ENCODE results near the gene ZNF646. TPM values are rescaled to one million over a fixed set of nuclear protein-coding genes. Genes with fewer than 3 reads are reported as not detected.

The ZNF646 gene
- total RNA-seq, 1 donor = 18.5 TPM

GRCh38 chr16:31132303-31132979, 58.2 kb downstream of the ZNF646 start:
- H3K4me1 ChIP-seq (ENCODE audit: insufficient read depth, low read length) = peaks cover 4% of the 10 kb centered on the region

GRCh38 chr16:31133046-31133501, 58.9 kb downstream of the ZNF646 start:
- Histone ChIP-seq H3K79me2 (ENCODE audit: insufficient read depth, low read length) (no peaks in the 10 kb centered on the region), H3K4me1 (ENCODE audit: insufficient read depth, low read length) (peaks cover 4% of the 10 kb centered on the region), H3K4me2 (ENCODE audit: insufficient read depth, low read length) (no peak overlapping the region), H3K27ac (ENCODE audit: low read depth, low read length) (no peak overlapping the region), H4K20me1 (ENCODE audit: insufficient read depth, low read length) (no peaks in the 10 kb centered on the region), H3K4me3 (ENCODE audit: insufficient read depth, low read length) (no peak overlapping the region), H2AFZ (ENCODE audit: low read length) (no peak overlapping the region), H3K9me3 (ENCODE audit: low read depth, low read length) (no peaks in the 10 kb centered on the region), H3K27me3 (ENCODE audit: insufficient read depth, low read length) (peaks cover 4% of the 10 kb centered on the region), H3K36me3 (ENCODE audit: insufficient read depth, low read length) (peaks cover 5% of the 10 kb centered on the region)
- no peak for TF ChIP-seq CTCF (IDR thresholded peaks at IDR 0.05; ENCODE audit: extremely low read depth, low read depth, low read length)
- peak; percentile 69 for DNase-seq (ENCODE audit: insufficient read length, low spot score, missing footprints)

More at GRCh38 chr16:31132303-31132979, 58.2 kb downstream of the ZNF646 start:
- no peaks in the 10 kb centered on the region for H4K20me1 ChIP-seq (ENCODE audit: insufficient read depth, low read length)
- no peak overlapping the region for H3K27ac ChIP-seq (ENCODE audit: low read depth, low read length)
- no peak overlapping the region for H3K4me2 ChIP-seq (ENCODE audit: insufficient read depth, low read length)
- H3K4me3 ChIP-seq (ENCODE audit: insufficient read depth, low read length) = no peak overlapping the region
- H3K27me3 ChIP-seq (ENCODE audit: insufficient read depth, low read length) = peaks cover 4% of the 10 kb centered on the region
- no peaks in the 10 kb centered on the region for H3K9me3 ChIP-seq (ENCODE audit: low read depth, low read length)
- H3K36me3 ChIP-seq (ENCODE audit: insufficient read depth, low read length) = peaks cover 8% of the 10 kb centered on the region
- no peak for TF ChIP-seq CTCF (IDR thresholded peaks at IDR 0.05; ENCODE audit: extremely low read depth, low read depth, low read length)
- DNase-seq (ENCODE audit: insufficient read length, low spot score, missing footprints) = peak; percentile 53
- no peak overlapping the region for H2AFZ ChIP-seq (ENCODE audit: low read length)
- no peaks in the 10 kb centered on the region for H3K79me2 ChIP-seq (ENCODE audit: insufficient read depth, low read length)

Other genes with a start within 250 kb of the ZNF646 start
- gene BCL7C, start 180.3 kb upstream of the ZNF646 start, total RNA-seq = 33.3 and 36.2 TPM in 2 replicates
- gene CTF1, start 177.8 kb upstream of the ZNF646 start, total RNA-seq = 2.9 and 3.3 TPM in 2 replicates
- 12.7 and 14.5 TPM in 2 replicates for gene FBXL19, start 150.8 kb upstream of the ZNF646 start, total RNA-seq
- 63.3 and 66.0 TPM in 2 replicates for gene ORAI3, start 125.4 kb upstream of the ZNF646 start, total RNA-seq
- 2.2 and 2.9 TPM in 2 replicates for gene SETD1A, start 116.7 kb upstream of the ZNF646 start, total RNA-seq
- gene HSD3B7, start 89.2 kb upstream of the ZNF646 start, total RNA-seq = 45.6 and 47.7 TPM in 2 replicates
- 0.72 and 2.9 TPM in 2 replicates for gene STX1B, start 63.8 kb upstream of the ZNF646 start, total RNA-seq
- 26.8 and 30.6 TPM in 2 replicates for gene STX4, start 40.9 kb upstream of the ZNF646 start, total RNA-seq
- gene ZNF668, start 182 bp upstream of the ZNF646 start, total RNA-seq = 14.4 and 14.5 TPM in 2 replicates
- 2.7 and 2.9 TPM in 2 replicates for gene PRSS53, start 14.5 kb downstream of the ZNF646 start, total RNA-seq
- gene VKORC1, start 20.4 kb downstream of the ZNF646 start, total RNA-seq = 132 and 147 TPM in 2 replicates
- 25.9 and 30.0 TPM in 2 replicates for gene BCKDK, start 34.0 kb downstream of the ZNF646 start, total RNA-seq
- 31.8 and 35.1 TPM in 2 replicates for gene KAT8, start 43.2 kb downstream of the ZNF646 start, total RNA-seq
- gene PRSS8, start 61.3 kb downstream of the ZNF646 start, total RNA-seq = not detected in 2 replicates
- gene PRSS36, start 75.6 kb downstream of the ZNF646 start, total RNA-seq = 0.29 TPM in 1 of 2 replicates, not detected in the other
- 24.2 and 30.4 TPM in 2 replicates for gene FUS, start 105.7 kb downstream of the ZNF646 start, total RNA-seq
- 53.9 and 61.5 TPM in 2 replicates for gene PYCARD, start 128.3 kb downstream of the ZNF646 start, total RNA-seq
- not detected in 2 replicates for gene TRIM72, start 139.7 kb downstream of the ZNF646 start, total RNA-seq
- gene PYDC1, start 142.7 kb downstream of the ZNF646 start, total RNA-seq = not detected in 2 replicates
- 0.36 TPM in 1 of 2 replicates, not detected in the other for gene ITGAM, start 185.6 kb downstream of the ZNF646 start, total RNA-seq

Measured in osteoblast (primary cell).